GM18517 (cell line): Measurements from ENCODE around the gene VSTM2L.

Experiments
- ATAC-seq: cut with Tn5 transposase; IDR thresholded peaks from one replicate; pipeline ENCODE4 v1.9.1; 2021; ENCODE audit warnings: mild to moderate bottlenecking, moderate library complexity; ENCODE audit not compliant: unreplicated experiment

Gene VSTM2L

GRCh38 chr20:37899105-37900045, 3.6 kb upstream of the VSTM2L start:
- ATAC-seq, result no peak

- no peak for ATAC-seq
Observed at GRCh38 chr20:37901240-37901639, 1.7 kb upstream of the VSTM2L start.

- no peak for ATAC-seq
Observed at GRCh38 chr20:37901654-37902503, 1.0 kb upstream of the VSTM2L start.

- no peak for ATAC-seq
Observed at GRCh38 chr20:37903317-37904007, 535 bp downstream of the VSTM2L start.

GRCh38 chr20:37904008-37904642, 1.2 kb downstream of the VSTM2L start:
- ATAC-seq, result no peak

- no peak for ATAC-seq
Observed at GRCh38 chr20:37904845-37905373, 2.0 kb downstream of the VSTM2L start.

- ATAC-seq, result no peak
Observed at GRCh38 chr20:37905671-37906613, 3.0 kb downstream of the VSTM2L start.

GRCh38 chr20:37907330-37907676, 4.4 kb downstream of the VSTM2L start:
- ATAC-seq, result no peak

GRCh38 chr20:37907677-37908401, 4.9 kb downstream of the VSTM2L start:
- ATAC-seq, result no peak

- ATAC-seq, result no peak
Observed at GRCh38 chr20:37911261-37911660, 8.3 kb downstream of the VSTM2L start.

GRCh38 chr20:37911838-37912281, 8.9 kb downstream of the VSTM2L start:
- ATAC-seq, result no peak

- ATAC-seq, result no peak
Observed at GRCh38 chr20:37912874-37913273, 9.9 kb downstream of the VSTM2L start.

- ATAC-seq, result no peak
Observed at GRCh38 chr20:37913567-37914366, 10.8 kb downstream of the VSTM2L start.

GRCh38 chr20:37914367-37914671, 11.4 kb downstream of the VSTM2L start:
- no peak for ATAC-seq

GRCh38 chr20:37914672-37915433, 11.9 kb downstream of the VSTM2L start:
- ATAC-seq, result no peak

- ATAC-seq, result no peak
Observed at GRCh38 chr20:37915434-37915787, 12.5 kb downstream of the VSTM2L start.

- no peak for ATAC-seq
Observed at GRCh38 chr20:37915800-37916570, 13.1 kb downstream of the VSTM2L start.
